HPDE6-E6E7 (cell line): ENCODE measurements around the gene SPATS2.
"Not testable (repeated sequence)": the region's sequence is repeated elsewhere in the genome, so short reads cannot be mapped to it uniquely, and the experiment has no call there.

Experiments
- DNase-seq: peaks from one replicate; pipeline ENCODE4 v3.0.0; 2011; ENCODE audit warnings: missing footprints; ENCODE audit errors: extremely low spot score

Gene SPATS2

DNA sequence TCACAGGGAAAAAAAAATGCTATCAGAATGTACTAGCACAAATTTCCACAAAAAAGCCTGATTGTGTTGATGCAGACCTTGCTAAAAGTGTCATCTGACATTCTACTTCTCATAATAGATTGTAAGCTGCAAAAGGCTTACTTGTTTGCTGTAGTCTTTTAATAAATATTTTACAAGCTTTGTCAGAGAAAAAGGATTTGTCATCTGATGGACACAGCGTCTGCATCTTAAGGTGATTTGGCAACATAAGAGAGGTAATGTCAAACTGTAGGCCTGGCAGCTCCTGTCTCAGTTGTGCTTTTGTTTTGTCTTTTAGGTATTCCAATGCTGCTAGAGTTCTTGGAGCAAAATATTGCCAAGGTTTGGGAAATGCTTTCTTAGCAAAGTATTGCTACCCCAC is 145.3 kb downstream of the SPATS2 start:
- DNase-seq = no peak

GRCh38 chr12:49515266-49515665 is 148.0 kb downstream of the SPATS2 start:
- DNase-seq = peak; percentile 50

GRCh38 chr12:49518914-49519573 is 151.8 kb downstream of the SPATS2 start:
- DNase-seq = no peak

- DNase-seq = no peak
These were observed 152.3 kb downstream of the SPATS2 start for GRCh38 chr12:49519574-49519936.

- DNase-seq = no peak
These were observed 154.1 kb downstream of the SPATS2 start for GRCh38 chr12:49521389-49521788.

- DNase-seq = no peak
These were observed 157.5 kb downstream of the SPATS2 start for GRCh38 chr12:49524660-49525324.

DNA sequence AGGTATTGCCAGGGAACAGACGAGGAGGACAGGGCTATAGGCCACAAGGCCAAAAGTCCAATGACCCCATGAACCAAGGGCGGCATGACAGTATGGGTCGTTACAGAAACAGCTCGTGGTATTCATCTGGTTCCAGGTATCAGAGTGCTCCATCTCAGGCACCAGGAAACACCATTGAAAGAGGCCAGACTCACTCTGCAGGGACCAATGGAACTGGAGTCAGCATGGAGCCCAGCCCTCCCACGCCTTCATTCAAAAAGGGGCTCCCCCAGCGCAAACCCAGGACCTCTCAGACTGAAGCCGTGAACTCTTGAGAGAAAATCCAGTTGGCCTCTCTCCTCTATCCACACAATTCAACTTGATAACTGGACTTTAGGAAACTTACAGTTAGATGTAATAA is 158.7 kb downstream of the SPATS2 start:
- no peak for DNase-seq

DNA sequence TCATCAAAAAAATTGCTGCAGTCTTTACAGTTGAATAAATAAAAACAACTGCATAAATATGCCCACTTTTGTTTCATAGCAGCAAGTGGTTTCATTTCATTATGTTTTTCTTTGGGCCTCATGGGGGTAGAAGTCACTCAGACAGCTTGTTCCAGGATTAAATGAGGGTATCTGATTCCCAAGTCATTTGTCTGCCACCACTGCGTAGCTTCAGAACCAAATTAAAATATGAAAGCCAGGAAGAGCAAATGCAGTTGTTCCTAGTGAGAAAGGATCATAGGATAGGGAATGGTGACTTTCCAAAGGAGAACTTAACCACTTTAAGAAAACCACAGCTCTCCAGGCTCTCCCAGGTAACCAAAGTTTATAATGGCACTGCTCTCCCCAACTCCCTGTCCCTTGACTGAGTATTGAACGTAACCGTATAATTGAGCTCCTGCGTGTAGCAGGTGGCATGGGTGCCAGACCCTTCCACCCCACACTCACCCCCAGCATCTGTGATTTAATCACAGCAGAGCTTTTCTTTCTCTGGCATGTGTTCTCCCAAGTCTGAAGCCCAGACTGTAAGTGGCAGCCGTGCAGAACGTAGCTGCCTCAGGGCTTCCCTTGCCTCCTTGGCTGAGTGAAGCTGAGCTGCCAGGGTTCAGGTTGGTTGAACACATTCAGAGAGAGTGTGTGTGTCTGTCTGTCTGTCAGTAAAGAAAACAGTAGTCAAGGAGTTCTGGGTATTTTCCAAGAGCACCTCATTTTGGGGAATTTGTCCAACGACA is 160.3 kb downstream of the SPATS2 start:
- DNase-seq = no peak

GRCh38 chr12:49529414-49529813 is 162.2 kb downstream of the SPATS2 start:
- no peak for DNase-seq

GRCh38 chr12:49531745-49532144 is 164.5 kb downstream of the SPATS2 start:
- no peak for DNase-seq

- DNase-seq = no peak
These were observed 166.1 kb downstream of the SPATS2 start for GRCh38 chr12:49533331-49533730.

DNA sequence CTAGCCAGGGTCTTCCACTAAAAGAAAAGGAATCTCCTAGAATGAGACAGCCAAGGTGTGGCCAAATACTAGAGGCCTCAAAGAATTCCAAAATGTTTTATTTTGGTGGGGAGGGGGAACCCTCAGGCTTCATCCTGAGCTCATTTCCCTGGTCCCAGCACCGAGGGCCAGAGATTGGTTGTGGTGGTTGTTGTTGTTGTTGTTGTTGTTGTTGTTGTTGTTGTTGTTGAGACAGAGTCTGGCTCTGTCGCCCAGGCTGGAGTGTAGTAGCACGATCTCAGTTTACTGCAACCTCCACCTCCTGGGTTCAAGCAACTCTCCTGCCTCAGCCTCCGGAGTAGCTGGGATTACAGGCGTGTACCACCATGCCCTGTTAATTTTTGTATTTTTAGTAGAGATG is 166.9 kb downstream of the SPATS2 start:
- DNase-seq = not testable (repeated sequence)

GRCh38 chr12:49534731-49535278 is 167.5 kb downstream of the SPATS2 start:
- no peak for DNase-seq

DNA sequence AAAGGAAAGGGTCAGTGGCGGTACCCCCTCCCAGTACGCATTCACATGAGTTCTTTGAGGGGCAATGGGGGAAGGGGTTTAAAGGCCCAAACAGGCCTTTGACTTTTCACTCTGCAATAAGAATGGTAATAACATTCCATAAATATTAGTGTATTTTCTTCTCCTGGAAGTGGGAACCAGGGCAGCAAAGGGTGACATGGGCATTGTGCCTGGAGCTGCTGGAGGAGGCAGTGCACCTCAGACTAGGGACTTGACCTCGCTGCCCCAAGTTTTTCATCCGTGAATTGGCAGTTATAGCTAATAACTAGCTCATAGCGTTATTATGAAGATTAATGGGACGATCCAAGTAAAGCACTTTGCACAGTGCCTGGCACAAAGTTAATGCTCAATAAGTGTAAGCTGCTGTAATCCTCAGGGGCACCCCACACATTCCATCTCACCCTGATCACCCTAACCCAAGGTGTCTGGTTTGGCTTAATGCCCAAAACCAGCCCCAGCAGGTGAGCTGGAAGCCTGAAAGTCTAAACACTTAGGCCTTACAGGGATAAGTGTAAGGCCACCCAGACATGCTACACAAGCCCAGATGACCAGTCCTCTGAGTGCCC is 168.8 kb downstream of the SPATS2 start:
- no peak for DNase-seq

GRCh38 chr12:49536526-49537071 is 169.3 kb downstream of the SPATS2 start:
- DNase-seq = no peak

- no peak for DNase-seq
These were observed 170.0 kb downstream of the SPATS2 start for GRCh38 chr12:49537231-49537751.

DNA sequence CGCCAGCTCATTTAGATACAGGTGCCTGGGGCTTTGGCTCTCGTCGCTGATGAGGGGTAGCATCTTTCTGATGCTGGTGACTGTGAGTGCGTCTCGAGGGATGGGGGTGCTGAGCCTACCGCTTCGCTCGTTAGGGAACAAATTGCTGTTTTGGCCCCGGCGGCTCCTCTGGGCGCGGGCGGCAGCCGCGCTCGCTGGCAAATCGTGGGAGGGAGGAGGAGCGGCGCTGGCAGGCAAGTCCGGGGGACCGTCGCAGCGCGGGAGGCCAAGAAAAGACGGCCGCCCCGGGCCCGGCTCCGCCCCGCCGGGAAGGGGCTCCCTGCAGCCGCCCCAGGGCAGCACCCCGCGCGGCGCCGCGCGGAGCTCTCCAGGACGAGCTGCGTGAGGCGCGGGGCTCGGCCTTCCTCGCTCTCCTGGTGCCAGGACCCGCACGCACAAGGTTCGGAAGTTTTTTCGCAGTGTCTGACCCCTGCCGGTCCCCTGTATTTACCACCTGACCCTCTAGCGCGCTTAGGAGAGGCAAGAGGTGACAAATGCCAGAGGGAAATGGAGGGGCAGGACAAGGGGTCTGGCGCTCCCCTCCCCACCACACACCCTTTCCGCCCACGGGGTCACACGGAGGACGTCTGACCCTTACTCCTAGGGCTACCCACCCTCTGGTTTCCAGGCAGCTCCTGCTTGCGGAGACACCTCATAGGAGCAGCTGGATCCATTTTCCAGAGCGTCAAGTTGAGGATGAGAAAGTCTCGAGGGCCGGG is 170.7 kb downstream of the SPATS2 start:
- DNase-seq = no peak

DNA sequence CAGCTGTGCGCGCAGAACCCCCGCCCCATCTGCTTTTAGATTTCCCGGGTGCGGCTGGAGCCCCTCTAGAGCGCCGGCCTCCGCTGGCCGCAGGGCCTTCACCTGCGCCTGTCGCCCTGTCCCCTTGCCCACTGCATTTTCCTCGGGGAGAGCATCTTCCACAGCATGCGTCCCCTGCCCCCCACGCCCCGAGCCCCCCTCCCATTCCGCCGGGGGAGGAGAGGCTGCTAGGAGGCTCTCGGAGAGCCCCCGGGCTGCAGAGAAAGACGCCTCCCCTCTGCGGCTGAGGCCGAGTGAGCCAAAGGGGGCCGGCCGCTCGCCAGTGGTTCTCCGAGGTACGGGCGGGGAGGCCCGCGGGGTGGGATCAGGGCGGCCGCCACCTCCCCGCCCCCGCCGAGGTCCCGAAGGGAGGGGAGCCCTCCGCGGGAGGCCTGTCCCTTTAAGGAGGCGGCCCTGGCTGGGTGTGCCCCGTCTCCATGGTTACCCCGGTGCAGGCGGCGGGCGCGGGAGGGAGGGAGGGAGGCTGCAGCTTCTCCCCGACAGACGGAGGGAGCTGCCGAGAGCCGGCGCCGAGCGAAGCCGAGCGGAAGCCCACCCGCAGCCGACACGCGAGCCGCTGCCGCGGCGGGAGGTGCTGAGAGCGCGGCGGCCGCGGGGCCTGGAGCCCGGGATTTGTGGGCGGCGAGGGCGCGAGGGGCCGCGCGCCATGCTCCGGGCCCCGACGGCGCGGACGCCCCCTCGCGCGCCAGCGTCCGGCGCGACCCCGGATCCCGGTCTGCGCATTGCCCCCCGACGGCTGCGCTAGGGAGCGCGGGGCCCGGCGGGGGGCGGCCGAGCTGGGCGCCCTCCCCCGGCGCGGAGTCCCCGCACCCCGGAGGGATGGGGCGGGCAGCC is 171.5 kb downstream of the SPATS2 start, which contains the start of gene KCNH3:
Gene KCNH3 (plus strand): TSS at position 521 of the 894 bp plus-strand sequence. CDS start 387 bp downstream, outside the sequence.
- DNase-seq = peak; percentile 67

DNA sequence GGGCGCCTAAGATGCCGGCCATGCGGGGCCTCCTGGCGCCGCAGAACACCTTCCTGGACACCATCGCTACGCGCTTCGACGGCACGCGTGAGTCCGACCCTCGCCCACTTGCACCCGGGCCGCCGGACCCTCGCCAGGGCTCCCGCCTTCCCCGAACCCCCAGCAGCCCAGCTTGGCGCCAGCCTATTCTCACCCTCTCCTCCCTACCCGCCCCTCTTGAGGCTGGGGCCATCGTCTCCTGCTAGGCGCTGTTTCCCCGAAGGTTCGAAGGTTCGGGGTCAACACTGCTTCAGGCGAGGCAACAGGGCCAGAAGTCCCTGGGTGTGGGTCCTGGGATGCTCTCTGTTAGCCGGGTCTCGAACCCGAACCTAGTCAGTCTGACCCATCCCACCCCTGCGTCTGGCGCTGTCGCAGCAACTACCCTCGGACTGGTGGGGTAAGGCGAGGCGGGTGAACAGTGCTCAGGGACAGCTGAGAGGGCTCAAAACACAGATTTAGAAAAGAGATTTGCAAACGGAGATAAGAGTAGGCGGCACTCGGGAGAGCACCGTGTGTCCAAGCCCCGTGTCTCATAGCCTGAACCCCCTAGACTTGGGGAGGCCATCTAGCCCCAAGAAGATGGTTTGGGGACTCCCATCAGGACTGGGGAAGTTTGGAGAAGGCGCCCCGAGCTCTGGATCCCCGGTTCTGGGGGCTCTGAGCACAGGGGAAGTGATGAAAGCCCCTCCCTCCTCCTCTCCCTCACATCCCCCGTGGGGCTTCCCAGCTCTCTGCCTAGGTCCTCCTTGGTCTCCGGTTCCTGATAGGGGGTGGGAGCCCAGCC is 172.4 kb downstream of the SPATS2 start:
- no peak for DNase-seq
